ENCODE results near the gene G2E3. TPM values are rescaled to one million over a fixed set of nuclear protein-coding genes. Genes with fewer than 3 reads are reported as not detected.
"Not testable (repeated sequence)": the region's sequence is repeated elsewhere in the genome, so short reads cannot be mapped to it uniquely, and the experiment has no call there.

Gene G2E3
- total and polyA plus RNA-seq, 7 experiments from 2014 or later, result 12.6 to 29.7 (median 28.3) TPM

DNA sequence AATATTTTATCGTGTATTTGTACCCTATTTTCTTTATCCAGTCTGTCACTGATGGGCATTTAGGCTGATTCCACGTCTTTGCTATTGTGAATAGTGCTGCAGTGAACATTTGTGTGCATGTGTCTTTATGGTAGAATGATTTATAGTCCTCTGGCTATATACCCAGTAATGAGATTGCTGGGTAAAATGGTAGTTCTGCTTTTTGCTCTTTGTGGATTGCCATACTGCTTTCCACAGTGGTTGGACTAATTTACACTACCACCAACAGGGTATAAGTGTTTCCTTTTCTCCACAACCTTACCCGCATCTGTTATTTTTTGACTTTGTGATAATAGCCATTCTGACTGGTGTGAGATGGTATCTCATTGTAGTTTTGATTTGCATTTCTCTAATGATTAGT is 15.8 kb downstream of the G2E3 start:
- H3K9me3 ChIP-seq (ENCODE audit: control insufficient read depth in 2 of 3, low read length in 3 of 3); ATAC-seq; H3K36me3 ChIP-seq (ENCODE audit: control insufficient read depth in 2 of 3, insufficient read depth in 3 of 3, low read length in 3 of 3); H3K4me3 ChIP-seq (ENCODE audit: low read length); H3K27ac ChIP-seq (ENCODE audit: low read depth, low read length); H3K27ac Mint-ChIP-seq; POLR2A ChIA-PET; H3K4me1 ChIP-seq (ENCODE audit: control insufficient read depth in 2 of 2, insufficient read depth in 2 of 2, low read length in 2 of 2); DNase-seq; H3K27me3 Mint-ChIP-seq; H3K27me3 ChIP-seq (ENCODE audit: control insufficient read depth in 2 of 2, insufficient read depth in 2 of 2, low read length in 2 of 2); H3K9me3 Mint-ChIP-seq; CTCF ChIA-PET; intact Hi-C loops (cut with micrococcal nuclease): not testable (repeated sequence)
- Mint-ChIP-seq H3K4me3 (peak overlapping the region in 2 of 10 donors; percentile 14 to 20), H3K4me1 (peaks cover 58 to 94% (median 86%) of the 10 kb centered on the region in 7 donors), H3K36me3 (peaks cover 0 to 38% (median 11%) of the 10 kb centered on the region in 5 donors)

DNA sequence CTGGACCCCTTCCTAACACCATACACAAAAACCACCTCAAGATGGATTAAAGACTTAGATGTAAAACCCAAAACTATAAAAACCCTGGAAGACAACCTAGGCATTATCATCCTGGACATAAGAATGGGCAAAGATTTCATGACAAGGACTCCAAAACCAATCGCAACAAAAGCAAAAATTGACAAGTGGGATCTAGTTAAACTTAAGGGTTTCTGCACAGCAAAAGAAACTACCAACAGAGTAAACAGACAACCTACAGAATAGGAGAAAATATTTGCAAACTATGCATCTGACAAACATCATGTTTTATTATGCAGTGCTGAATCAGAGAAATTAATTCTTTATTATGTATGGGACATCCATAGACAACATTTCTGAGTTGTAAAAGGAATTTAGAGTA is 17.4 kb downstream of the G2E3 start:
- H3K4me3 Mint-ChIP-seq, result peak overlapping the region in 2 of 10 donors; percentile 29 to 45
- H3K4me1 ChIP-seq (ENCODE audit: control insufficient read depth in 2 of 2, insufficient read depth in 2 of 2, low read length in 2 of 2); H3K27me3 ChIP-seq (ENCODE audit: control insufficient read depth in 2 of 2, insufficient read depth in 2 of 2, low read length in 2 of 2); H3K9me3 Mint-ChIP-seq; H3K27me3 Mint-ChIP-seq; intact Hi-C loops (cut with micrococcal nuclease); DNase-seq; H3K9me3 ChIP-seq (ENCODE audit: control insufficient read depth in 2 of 3, low read length in 3 of 3); CTCF ChIA-PET; H3K36me3 ChIP-seq (ENCODE audit: control insufficient read depth in 2 of 3, insufficient read depth in 3 of 3, low read length in 3 of 3); H3K4me3 ChIP-seq (ENCODE audit: low read length); POLR2A ChIA-PET; H3K27ac ChIP-seq (ENCODE audit: low read depth, low read length); ATAC-seq: not testable (repeated sequence)
- H3K4me1 Mint-ChIP-seq, result peaks cover 44 to 81% (median 70%) of the 10 kb centered on the region in 7 donors
- peaks cover 0 to 35% (median 7%) of the 10 kb centered on the region in 5 donors for H3K36me3 Mint-ChIP-seq
- H3K27ac Mint-ChIP-seq, result peak overlapping the region in 1 of 9 donors; percentile 32

DNA sequence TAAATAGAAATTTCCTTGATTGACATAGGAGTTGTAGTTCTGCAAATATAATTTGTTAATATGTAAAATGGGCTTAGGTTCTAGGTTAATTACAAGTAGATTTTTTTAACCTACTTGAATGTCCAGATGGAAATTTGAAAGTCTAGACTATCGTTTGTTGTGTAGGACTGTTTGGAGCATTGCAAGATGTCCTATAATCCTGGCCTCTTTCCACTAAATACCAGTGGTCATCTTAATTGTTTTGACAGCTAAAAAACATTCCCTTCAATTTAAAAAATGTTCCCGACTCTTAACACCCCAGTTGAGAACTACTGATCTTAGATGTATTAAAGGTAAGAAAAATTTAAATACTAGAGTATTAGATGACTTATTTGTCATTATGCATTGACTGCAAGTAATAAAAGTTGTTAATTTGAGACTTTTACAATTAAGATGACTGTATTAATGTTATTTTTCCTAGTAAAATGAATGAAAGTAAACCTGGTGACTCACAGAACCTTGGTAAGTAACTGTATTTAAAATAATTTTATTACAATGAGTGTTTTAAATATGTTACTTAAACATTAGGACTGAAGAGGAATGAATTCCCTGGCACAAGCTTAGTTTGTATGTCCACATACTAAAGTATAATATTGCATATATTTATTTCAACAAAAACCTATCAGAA is 21.8 kb downstream of the G2E3 start:
- intact Hi-C loops (cut with micrococcal nuclease), result no loop called here
- H3K4me1 Mint-ChIP-seq, result peaks cover 22 to 58% (median 47%) of the 10 kb centered on the region in 7 donors
- peaks cover 0 to 24% (median 7%) of the 10 kb centered on the region in 11 donors for H3K9me3 Mint-ChIP-seq
- peaks cover 0 to 4% of the 10 kb centered on the region in 2 donors for H3K4me1 ChIP-seq (ENCODE audit: control insufficient read depth in 2 of 2, insufficient read depth in 2 of 2, low read length in 2 of 2)
- H3K4me3 Mint-ChIP-seq, result no peak overlapping the region
- H3K36me3 Mint-ChIP-seq, result peaks cover 9 to 50% (median 43%) of the 10 kb centered on the region in 5 donors
- H3K27me3 Mint-ChIP-seq, result no peaks in the 10 kb centered on the region
- H3K27me3 ChIP-seq (ENCODE audit: control insufficient read depth in 2 of 2, insufficient read depth in 2 of 2, low read length in 2 of 2), result no peaks in the 10 kb centered on the region
- H3K9me3 ChIP-seq (ENCODE audit: control insufficient read depth in 2 of 3, low read length in 3 of 3), result no peaks in the 10 kb centered on the region
- H3K4me3 ChIP-seq (ENCODE audit: low read length), result no peak overlapping the region
- ATAC-seq (no peak), DNase-seq (no peak)
- no peak overlapping the region for H3K27ac ChIP-seq (ENCODE audit: low read depth, low read length)
- no peak overlapping the region for H3K27ac Mint-ChIP-seq
- POLR2A ChIA-PET, result no interaction called here
- CTCF ChIA-PET, result no interaction called here
- H3K36me3 ChIP-seq (ENCODE audit: control insufficient read depth in 2 of 3, insufficient read depth in 3 of 3, low read length in 3 of 3), result no peaks in the 10 kb centered on the region

DNA sequence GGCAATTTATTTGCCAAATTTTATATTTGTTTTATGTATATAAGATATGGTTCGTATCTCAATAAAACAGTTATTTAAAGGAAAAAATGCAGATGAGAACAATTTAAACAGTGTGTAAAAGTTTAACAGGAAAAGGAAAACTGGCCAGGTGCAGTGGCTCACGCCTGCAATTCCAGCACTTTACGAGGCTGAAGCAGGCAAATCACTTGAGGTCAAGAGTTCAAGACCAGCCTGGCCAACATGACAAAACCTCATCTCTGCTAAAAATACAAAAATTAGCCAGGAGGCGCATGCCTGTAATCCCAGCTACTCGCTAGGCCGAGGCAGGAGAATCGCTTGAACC is 22.3 kb downstream of the G2E3 start:
- H3K27me3 ChIP-seq (ENCODE audit: control insufficient read depth in 2 of 2, insufficient read depth in 2 of 2, low read length in 2 of 2), result no peaks in the 10 kb centered on the region
- H3K9me3 Mint-ChIP-seq, result peaks cover 0 to 26% (median 9%) of the 10 kb centered on the region in 11 donors
- peaks cover 17 to 57% (median 47%) of the 10 kb centered on the region in 7 donors for H3K4me1 Mint-ChIP-seq
- ChIA-PET CTCF (no interaction called here), POLR2A (no interaction called here)
- H3K4me3 Mint-ChIP-seq, result no peak overlapping the region
- no peak overlapping the region for H3K27ac Mint-ChIP-seq
- H3K9me3 ChIP-seq (ENCODE audit: control insufficient read depth in 2 of 3, low read length in 3 of 3), result no peaks in the 10 kb centered on the region
- no peaks in the 10 kb centered on the region for H3K36me3 ChIP-seq (ENCODE audit: control insufficient read depth in 2 of 3, insufficient read depth in 3 of 3, low read length in 3 of 3)
- intact Hi-C loops (cut with micrococcal nuclease), result no loop called here
- ATAC-seq (no peak), DNase-seq (no peak)
- peaks cover 9 to 49% (median 45%) of the 10 kb centered on the region in 5 donors for H3K36me3 Mint-ChIP-seq
- no peak overlapping the region for H3K4me3 ChIP-seq (ENCODE audit: low read length)
- H3K4me1 ChIP-seq (ENCODE audit: control insufficient read depth in 2 of 2, insufficient read depth in 2 of 2, low read length in 2 of 2), result peaks cover 0 to 4% of the 10 kb centered on the region in 2 donors
- no peak overlapping the region for H3K27ac ChIP-seq (ENCODE audit: low read depth, low read length)
- no peaks in the 10 kb centered on the region for H3K27me3 Mint-ChIP-seq

DNA sequence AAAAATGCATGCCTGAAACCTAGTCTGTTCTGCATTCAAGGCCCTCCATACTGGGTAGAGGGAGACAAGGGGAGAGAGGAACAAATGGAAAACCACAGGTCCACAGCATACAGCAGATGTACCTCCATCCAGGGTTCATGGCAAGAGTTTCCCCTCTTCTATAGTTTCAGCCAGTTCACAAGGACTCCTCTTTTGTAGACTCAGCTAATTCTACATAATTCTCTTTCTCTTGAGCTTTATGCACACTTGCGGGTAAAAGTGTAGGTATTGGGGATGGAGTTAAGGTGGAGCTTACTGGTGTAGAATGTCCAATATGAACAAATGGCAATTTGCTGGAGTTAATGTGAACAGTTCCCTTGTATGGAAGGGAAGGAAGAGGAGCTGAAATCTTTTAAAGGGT is 23.4 kb downstream of the G2E3 start:
- Histone ChIP-seq H3K36me3 (ENCODE audit: control insufficient read depth in 2 of 3, insufficient read depth in 3 of 3, low read length in 3 of 3) (peaks cover 0 to 2% (median 0%) of the 10 kb centered on the region in 3 experiments), H3K9me3 (ENCODE audit: control insufficient read depth in 2 of 3, low read length in 3 of 3) (no peaks in the 10 kb centered on the region), H3K4me1 (ENCODE audit: control insufficient read depth in 2 of 2, insufficient read depth in 2 of 2, low read length in 2 of 2) (peaks cover 0 to 4% of the 10 kb centered on the region in 2 donors), H3K27me3 (ENCODE audit: control insufficient read depth in 2 of 2, insufficient read depth in 2 of 2, low read length in 2 of 2) (no peaks in the 10 kb centered on the region), H3K4me3 (ENCODE audit: low read length) (no peak overlapping the region), H3K27ac (ENCODE audit: low read depth, low read length) (no peak overlapping the region)
- DNase-seq (no peak), ATAC-seq (no peak)
- Mint-ChIP-seq H3K27me3 (no peaks in the 10 kb centered on the region), H3K4me3 (no peak overlapping the region), H3K27ac (no peak overlapping the region), H3K36me3 (peaks cover 9 to 49% (median 48%) of the 10 kb centered on the region in 5 donors), H3K9me3 (peaks cover 0 to 26% (median 9%) of the 10 kb centered on the region in 11 donors), H3K4me1 (peaks cover 14 to 46% (median 36%) of the 10 kb centered on the region in 7 donors)
- intact Hi-C loops (cut with micrococcal nuclease), result no loop called here
- ChIA-PET POLR2A (no interaction called here), CTCF (no interaction called here)

DNA sequence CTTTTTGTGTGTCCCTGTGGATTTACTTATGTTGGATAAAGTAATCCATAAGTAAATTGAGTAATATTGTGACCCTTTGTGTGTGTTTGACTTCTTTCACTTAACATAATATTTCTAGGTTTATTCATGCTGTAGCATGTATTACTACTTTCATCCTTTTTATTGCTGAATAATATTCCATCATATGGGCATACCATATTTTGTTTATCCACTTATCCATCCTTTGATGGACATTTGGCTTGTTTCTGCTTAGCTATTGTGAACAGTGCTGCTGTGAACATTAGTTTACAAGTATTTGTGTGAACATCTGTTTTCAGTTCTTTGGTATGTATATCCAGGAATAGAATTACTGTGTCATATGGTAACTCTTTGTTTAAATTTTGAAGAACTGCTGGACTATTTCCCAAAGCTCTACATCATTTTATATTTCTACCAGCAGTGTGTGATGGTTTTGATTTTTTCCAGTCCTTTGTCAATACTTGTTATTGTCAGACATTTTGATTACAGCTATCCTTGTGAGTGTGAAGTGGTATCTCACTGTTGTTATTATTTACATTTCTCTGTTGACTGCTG is 25.2 kb downstream of the G2E3 start:
- Histone ChIP-seq H3K27me3 (ENCODE audit: control insufficient read depth in 2 of 2, insufficient read depth in 2 of 2, low read length in 2 of 2) (no peaks in the 10 kb centered on the region), H3K36me3 (ENCODE audit: control insufficient read depth in 2 of 3, insufficient read depth in 3 of 3, low read length in 3 of 3) (peaks cover 0 to 8% (median 4%) of the 10 kb centered on the region in 3 experiments), H3K27ac (ENCODE audit: low read depth, low read length) (no peak overlapping the region), H3K4me3 (ENCODE audit: low read length) (no peak overlapping the region), H3K4me1 (ENCODE audit: control insufficient read depth in 2 of 2, insufficient read depth in 2 of 2, low read length in 2 of 2) (no peaks in the 10 kb centered on the region), H3K9me3 (ENCODE audit: control insufficient read depth in 2 of 3, low read length in 3 of 3) (no peaks in the 10 kb centered on the region)
- CTCF ChIA-PET, result no interaction called here
- Mint-ChIP-seq H3K36me3 (peaks cover 9 to 53% (median 49%) of the 10 kb centered on the region in 5 donors), H3K9me3 (peaks cover 0 to 26% (median 9%) of the 10 kb centered on the region in 11 donors), H3K4me3 (no peak overlapping the region), H3K4me1 (peaks cover 4 to 34% (median 23%) of the 10 kb centered on the region in 7 donors), H3K27me3 (no peaks in the 10 kb centered on the region), H3K27ac (no peak overlapping the region)
- ATAC-seq (no peak), DNase-seq (no peak)
- POLR2A ChIA-PET, result no interaction called here
- intact Hi-C loops (cut with micrococcal nuclease), result no loop called here

DNA sequence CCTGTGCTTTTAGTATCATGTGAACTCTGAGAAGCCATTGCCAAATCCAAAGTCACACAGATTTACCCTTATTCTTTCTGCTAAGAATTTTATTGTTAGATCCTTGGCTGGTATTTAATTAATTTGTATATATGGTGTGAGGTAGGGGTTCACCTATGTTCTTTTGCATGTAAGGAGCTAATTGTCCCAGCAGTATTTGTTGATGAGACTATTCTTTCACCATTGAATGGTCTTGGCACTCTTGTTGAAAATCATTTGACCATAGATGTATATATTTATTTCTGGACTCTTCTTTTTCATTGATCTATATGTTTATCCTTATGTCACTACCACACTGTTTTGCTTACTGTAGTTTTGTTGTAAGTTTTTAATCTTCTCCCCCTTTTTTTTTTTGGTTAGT is 26.2 kb downstream of the G2E3 start:
- peaks cover 7 to 32% (median 23%) of the 10 kb centered on the region in 7 donors for H3K4me1 Mint-ChIP-seq
- Histone ChIP-seq H3K36me3 (ENCODE audit: control insufficient read depth in 2 of 3, insufficient read depth in 3 of 3, low read length in 3 of 3) (peaks cover 5 to 12% (median 6%) of the 10 kb centered on the region in 3 experiments), H3K4me1 (ENCODE audit: control insufficient read depth in 2 of 2, insufficient read depth in 2 of 2, low read length in 2 of 2) (no peaks in the 10 kb centered on the region), H3K9me3 (ENCODE audit: control insufficient read depth in 2 of 3, low read length in 3 of 3) (no peaks in the 10 kb centered on the region), H3K4me3 (ENCODE audit: low read length) (no peak overlapping the region), H3K27ac (ENCODE audit: low read depth, low read length) (no peak overlapping the region), H3K27me3 (ENCODE audit: control insufficient read depth in 2 of 2, insufficient read depth in 2 of 2, low read length in 2 of 2) (no peaks in the 10 kb centered on the region)
- intact Hi-C loops (cut with micrococcal nuclease), result no loop called here
- peaks cover 15 to 61% (median 57%) of the 10 kb centered on the region in 5 donors for H3K36me3 Mint-ChIP-seq
- ChIA-PET CTCF (no interaction called here), POLR2A (no interaction called here)
- peaks cover 0 to 26% (median 9%) of the 10 kb centered on the region in 11 donors for H3K9me3 Mint-ChIP-seq
- ATAC-seq (no peak), DNase-seq (no peak)
- H3K27ac Mint-ChIP-seq, result peak overlapping the region in 1 of 9 donors; percentile 66
- peak overlapping the region in 1 of 10 donors; percentile 6 for H3K4me3 Mint-ChIP-seq
- no peaks in the 10 kb centered on the region for H3K27me3 Mint-ChIP-seq

Data from naive thymus-derived CD4-positive, alpha-beta T cell (primary cell).